DOHH2 (cell line): ENCODE measurements around the gene ARHGEF16.

Experiments
- H3F3A ChIP-seq: fragments of 200-600 bp; sonication (generic), shearing (Covaris generic); 2 replicates; pipeline ENCODE4 v1.6.0; 2016; ENCODE audit warnings: antibody characterized with exemption, mild to moderate bottlenecking; ENCODE audit not compliant: control insufficient read depth, insufficient read depth
- H3K27ac ChIP-seq: fragments of 200-600 bp; sonication (generic); 2 replicates; pipeline ENCODE4 v1.5.1; 2014; ENCODE audit warnings: low read depth, mild to moderate bottlenecking, low read length, moderate library complexity
- H3K27me3 ChIP-seq: fragments of 200-600 bp; sonication (generic); 2 replicates; pipeline ENCODE4 v1.6.1; 2014; ENCODE audit warnings: mild to moderate bottlenecking, low read length, mixed read lengths; ENCODE audit not compliant: control insufficient read depth
- H3K36me3 ChIP-seq: fragments of 200-600 bp; sonication (generic); 2 replicates; pipeline ENCODE4 v1.6.1; 2014; ENCODE audit warnings: mild to moderate bottlenecking, low read length, moderate library complexity, mixed read lengths; ENCODE audit not compliant: control insufficient read depth
- H3K4me1 ChIP-seq: fragments of 200-600 bp; sonication (generic); 2 replicates; pipeline ENCODE4 v1.6.1; 2014; ENCODE audit warnings: mild to moderate bottlenecking, low read length, mixed read lengths; ENCODE audit not compliant: control insufficient read depth
- H3K4me2 ChIP-seq: fragments of 200-600 bp; sonication (generic); 2 replicates; pipeline ENCODE4 v1.6.0; 2014; ENCODE audit warnings: mild to moderate bottlenecking, low read length, moderate library complexity
- H3K4me3 ChIP-seq: fragments of 200-600 bp; sonication (generic); 2 replicates; pipeline ENCODE4 v1.5.1; 2014; ENCODE audit warnings: mild to moderate bottlenecking, low read length, mixed read lengths
- H3K79me2 ChIP-seq: fragments of 200-600 bp; sonication (generic); 2 replicates; pipeline ENCODE4 v1.6.1; 2014; ENCODE audit warnings: mild to moderate bottlenecking, low read length, mixed read lengths; ENCODE audit not compliant: control insufficient read depth
- H3K9me2 ChIP-seq: fragments of 200-600 bp; sonication (generic); replicated peaks from 2 replicates; pipeline ENCODE4 v1.6.1; 2014; ENCODE audit warnings: mild to moderate bottlenecking, low read length, mixed read lengths; ENCODE audit not compliant: control insufficient read depth
- H3K9me3 ChIP-seq: fragments of 200-600 bp; sonication (generic); 2 replicates; pipeline ENCODE4 v1.6.1; 2014; ENCODE audit warnings: antibody characterized with exemption, low read length, mixed read lengths; ENCODE audit not compliant: control insufficient read depth, insufficient read depth
- H4K20me1 ChIP-seq: fragments of 200-600 bp; sonication (generic); 2 replicates; pipeline ENCODE4 v1.6.0; 2014; ENCODE audit warnings: low read depth, mild to moderate bottlenecking, antibody characterized with exemption, low read length, moderate library complexity; ENCODE audit not compliant: control insufficient read depth, insufficient read depth
- CTCF ChIP-seq: fragments of 200-600 bp; sonication (generic); IDR thresholded peaks from one replicate; pipeline ENCODE4 v1.5.1; 2014; ENCODE audit warnings: antibody characterized with exemption, mild to moderate bottlenecking, low read depth, low read length; ENCODE audit not compliant: poor library complexity, severe bottlenecking
- EZH2phosphoT487 ChIP-seq: fragments of 200-600 bp; sonication (generic); IDR thresholded peaks from 2 replicates; pipeline ENCODE4 v1.6.1; 2017; ENCODE audit warnings: borderline replicate concordance, mild to moderate bottlenecking, antibody characterized with exemption, low read length, moderate library complexity, mixed read lengths

ARHGEF16 gene

GRCh38 chr1:3427711-3428704 is 26.5 kb upstream of the ARHGEF16 start:
- H3K27me3 ChIP-seq, result no peaks in the 10 kb centered on the region
- no peaks in the 10 kb centered on the region for H3F3A ChIP-seq
- no peaks in the 10 kb centered on the region for H3K36me3 ChIP-seq

GRCh38 chr1:3428899-3429298 is 25.6 kb upstream of the ARHGEF16 start:
- TF ChIP-seq EZH2phosphoT487 (no peak), CTCF (no peak)
- Histone ChIP-seq H3F3A (no peaks in the 10 kb centered on the region), H3K4me1 (no peaks in the 10 kb centered on the region), H3K27me3 (no peaks in the 10 kb centered on the region), H3K79me2 (no peaks in the 10 kb centered on the region), H3K9me3 (no peaks in the 10 kb centered on the region), H4K20me1 (no peaks in the 10 kb centered on the region), H3K4me2 (no peak overlapping the region), H3K36me3 (no peaks in the 10 kb centered on the region), H3K27ac (no peak overlapping the region), H3K4me3 (no peak overlapping the region), H3K9me2 (no peaks in the 10 kb centered on the region)

More at GRCh38 chr1:3427711-3428704, 26.5 kb upstream of the ARHGEF16 start:
- TF ChIP-seq EZH2phosphoT487 (no peak), CTCF (no peak)
- Histone ChIP-seq H3K9me2 (no peaks in the 10 kb centered on the region), H3K9me3 (no peaks in the 10 kb centered on the region), H3K79me2 (no peaks in the 10 kb centered on the region), H3K4me3 (no peak overlapping the region), H3K27ac (no peak overlapping the region), H3K4me2 (no peak overlapping the region), H3K4me1 (no peaks in the 10 kb centered on the region), H4K20me1 (no peaks in the 10 kb centered on the region)

GRCh38 chr1:3429320-3429719 is 25.1 kb upstream of the ARHGEF16 start:
- TF ChIP-seq EZH2phosphoT487, result no peak
- no peak for TF ChIP-seq CTCF
- no peak overlapping the region for H3K4me3 ChIP-seq
- H3K4me1 ChIP-seq, result no peaks in the 10 kb centered on the region
- H3K27ac ChIP-seq, result no peak overlapping the region
- H3K4me2 ChIP-seq, result no peak overlapping the region
- H3K79me2 ChIP-seq, result no peaks in the 10 kb centered on the region
- H4K20me1 ChIP-seq, result no peaks in the 10 kb centered on the region
- no peaks in the 10 kb centered on the region for H3K36me3 ChIP-seq
- no peaks in the 10 kb centered on the region for H3K27me3 ChIP-seq
- H3K9me3 ChIP-seq, result no peaks in the 10 kb centered on the region
- H3K9me2 ChIP-seq, result no peaks in the 10 kb centered on the region
- no peaks in the 10 kb centered on the region for H3F3A ChIP-seq
